ENCODE results near the gene COBL. TPM values are rescaled to one million over a fixed set of nuclear protein-coding genes. Genes with fewer than 3 reads are reported as not detected.

Gene COBL
- total RNA-seq, 6 experiments from 2014 or later, result 21.5 to 35.9 (median 24.6) TPM

GRCh38 chr7:51140199-51141164, 176.1 kb downstream of the COBL start:
- Histone ChIP-seq H3K27ac (peak overlapping the region in 1 of 3 donors; percentile 17), H3K4me1 (peaks cover 0 to 4% (median 0%) of the 10 kb centered on the region in 4 donors), H3K4me3 (no peak overlapping the region), H3K27me3 (no peaks in the 10 kb centered on the region), H3K9me3 (no peaks in the 10 kb centered on the region), H3K36me3 (peaks cover 0 to 3% (median 0%) of the 10 kb centered on the region in 4 donors)
- WGBS (ENCODE audit: insufficient coverage, low coverage, low lambda C conversion rate, missing lambda C conversion rate), result 64% methylated on average over 14 of the region's 15 CpGs
- DNase-seq (no peak), ATAC-seq (no peak)
- TF ChIP-seq POLR2A (IDR thresholded peaks at IDR 0.05), result no peak
- no peak for TF ChIP-seq CTCF (IDR thresholded peaks at IDR 0.05)
- intact Hi-C loops (cut with DNase I), result no loop called here

- TF ChIP-seq CTCF (IDR thresholded peaks at IDR 0.05) (no peak), POLR2A (IDR thresholded peaks at IDR 0.05) (no peak)
- Histone ChIP-seq H3K9me3 (no peaks in the 10 kb centered on the region), H3K27ac (peak overlapping the region in 2 of 3 donors; percentile 17), H3K36me3 (peaks cover 0 to 3% (median 0%) of the 10 kb centered on the region in 4 donors), H3K4me3 (no peak overlapping the region), H3K27me3 (no peaks in the 10 kb centered on the region), H3K4me1 (peaks cover 0 to 4% (median 0%) of the 10 kb centered on the region in 4 donors)
- 31% methylated on average over 1 of the region's 1 CpG for WGBS (ENCODE audit: insufficient coverage, low coverage, low lambda C conversion rate, missing lambda C conversion rate)
- peak in 3 of 4 donors; percentile 31 to 74 (median 33) for ATAC-seq
- no peak for DNase-seq
- intact Hi-C loops (cut with DNase I), result no loop called here
Observed at GRCh38 chr7:51139796-51140195, 176.8 kb downstream of the COBL start.

GRCh38 chr7:51138123-51139085, 178.2 kb downstream of the COBL start:
- H3K27ac ChIP-seq, result no peak overlapping the region
- no peaks in the 10 kb centered on the region for H3K9me3 ChIP-seq
- H3K4me3 ChIP-seq, result no peak overlapping the region
- H3K27me3 ChIP-seq, result no peaks in the 10 kb centered on the region
- no peak for DNase-seq
- ATAC-seq, result no peak
- intact Hi-C loops (cut with DNase I), result no loop called here
- TF ChIP-seq POLR2A (IDR thresholded peaks at IDR 0.05), result no peak
- no peak for TF ChIP-seq CTCF (IDR thresholded peaks at IDR 0.05)
- H3K36me3 ChIP-seq, result peaks cover 0 to 3% (median 0%) of the 10 kb centered on the region in 4 donors
- peaks cover 0 to 4% (median 0%) of the 10 kb centered on the region in 4 donors for H3K4me1 ChIP-seq
- 82% methylated on average over 8 of the region's 10 CpGs for WGBS (ENCODE audit: insufficient coverage, low coverage, low lambda C conversion rate, missing lambda C conversion rate)

- no peak overlapping the region for H3K27ac ChIP-seq
- no peak for DNase-seq
Observed at GRCh38 chr7:51135576-51135975, 181.0 kb downstream of the COBL start.

More at GRCh38 chr7:51135576-51135975, 181.0 kb downstream of the COBL start:
- H3K4me1 ChIP-seq, result peaks cover 0 to 4% (median 0%) of the 10 kb centered on the region in 4 donors
- H3K4me3 ChIP-seq, result no peak overlapping the region
- no peak for ATAC-seq
- no peaks in the 10 kb centered on the region for H3K9me3 ChIP-seq
- intact Hi-C loops (cut with DNase I), result no loop called here
- TF ChIP-seq CTCF (IDR thresholded peaks at IDR 0.05) (no peak), POLR2A (IDR thresholded peaks at IDR 0.05) (no peak)
- WGBS (ENCODE audit: insufficient coverage, low coverage, low lambda C conversion rate, missing lambda C conversion rate), result 100% methylated on average over 2 of the region's 2 CpGs
- peaks cover 0 to 3% (median 0%) of the 10 kb centered on the region in 4 donors for H3K36me3 ChIP-seq
- no peaks in the 10 kb centered on the region for H3K27me3 ChIP-seq

Measured in right lobe of liver (tissue), 6 donors.